Measurements from ENCODE around the gene IL18RAP.

Gene IL18RAP

DNA sequence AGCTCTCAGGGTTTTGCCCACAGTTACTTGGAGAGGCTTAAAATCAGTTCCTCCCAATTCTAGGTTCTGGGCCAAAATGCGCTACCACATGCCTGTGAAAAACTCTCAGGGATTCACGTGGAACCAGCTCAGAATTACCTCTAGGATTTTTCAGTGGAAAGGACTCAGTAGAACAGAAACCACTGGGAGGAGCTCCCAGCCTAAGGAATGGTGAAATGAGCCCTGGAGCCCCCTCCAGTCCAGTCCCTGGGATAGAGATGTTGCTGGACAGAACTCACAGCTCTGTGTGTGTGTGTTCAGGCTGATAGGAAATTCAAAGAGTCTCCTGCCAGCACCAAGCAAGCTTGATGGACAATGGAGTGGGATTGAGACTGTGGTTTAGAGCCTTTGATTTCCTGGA lies 29.0 kb downstream of the IL18RAP start:
- TF ChIP-seq, protein P1, sequence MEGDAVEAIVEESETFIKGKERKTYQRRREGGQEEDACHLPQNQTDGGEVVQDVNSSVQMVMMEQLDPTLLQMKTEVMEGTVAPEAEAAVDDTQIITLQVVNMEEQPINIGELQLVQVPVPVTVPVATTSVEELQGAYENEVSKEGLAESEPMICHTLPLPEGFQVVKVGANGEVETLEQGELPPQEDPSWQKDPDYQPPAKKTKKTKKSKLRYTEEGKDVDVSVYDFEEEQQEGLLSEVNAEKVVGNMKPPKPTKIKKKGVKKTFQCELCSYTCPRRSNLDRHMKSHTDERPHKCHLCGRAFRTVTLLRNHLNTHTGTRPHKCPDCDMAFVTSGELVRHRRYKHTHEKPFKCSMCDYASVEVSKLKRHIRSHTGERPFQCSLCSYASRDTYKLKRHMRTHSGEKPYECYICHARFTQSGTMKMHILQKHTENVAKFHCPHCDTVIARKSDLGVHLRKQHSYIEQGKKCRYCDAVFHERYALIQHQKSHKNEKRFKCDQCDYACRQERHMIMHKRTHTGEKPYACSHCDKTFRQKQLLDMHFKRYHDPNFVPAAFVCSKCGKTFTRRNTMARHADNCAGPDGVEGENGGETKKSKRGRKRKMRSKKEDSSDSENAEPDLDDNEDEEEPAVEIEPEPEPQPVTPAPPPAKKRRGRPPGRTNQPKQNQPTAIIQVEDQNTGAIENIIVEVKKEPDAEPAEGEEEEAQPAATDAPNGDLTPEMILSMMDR (IDR thresholded peaks at IDR 0.05; ENCODE audit: unreplicated experiment in 3 of 3) = no peak
- H3K27me3 Mint-ChIP-seq (ENCODE audit: low read depth) = peaks cover 4% of the 10 kb centered on the region
- no peaks in the 10 kb centered on the region for H3K36me3 Mint-ChIP-seq (ENCODE audit: low read depth)
- H3K4me1 Mint-ChIP-seq = no peaks in the 10 kb centered on the region
- H3K4me3 Mint-ChIP-seq = no peak overlapping the region
- no peak overlapping the region for H3K27ac Mint-ChIP-seq
- H3K9me3 Mint-ChIP-seq = peaks cover 16% of the 10 kb centered on the region

DNA sequence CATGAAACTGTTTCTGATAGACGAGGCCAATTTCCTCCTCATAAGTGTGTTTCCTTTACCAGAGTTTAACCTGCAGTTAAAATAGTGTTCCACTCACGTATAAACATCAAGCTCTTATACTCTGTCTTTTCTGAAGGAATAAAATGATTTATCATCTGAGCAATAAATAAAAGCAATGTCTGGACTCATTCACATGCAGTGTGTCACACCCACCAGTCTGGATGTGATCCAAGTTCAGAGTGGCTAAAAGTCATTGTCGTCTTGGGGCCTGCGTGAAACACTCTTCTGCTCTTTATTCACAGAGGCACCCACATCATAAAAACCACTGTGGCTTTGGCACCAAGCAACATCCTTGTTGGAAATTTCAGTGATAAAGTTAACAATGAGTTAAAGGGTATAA lies 30.5 kb downstream of the IL18RAP start:
- H3K9me3 Mint-ChIP-seq = peaks cover 17% of the 10 kb centered on the region
- no peak overlapping the region for H3K4me3 Mint-ChIP-seq
- TF ChIP-seq, protein P1 (IDR thresholded peaks at IDR 0.05; ENCODE audit: unreplicated experiment in 3 of 3) = no peak
- peaks cover 4% of the 10 kb centered on the region for H3K27me3 Mint-ChIP-seq (ENCODE audit: low read depth)
- H3K36me3 Mint-ChIP-seq (ENCODE audit: low read depth) = no peaks in the 10 kb centered on the region
- H3K27ac Mint-ChIP-seq = no peak overlapping the region
- no peaks in the 10 kb centered on the region for H3K4me1 Mint-ChIP-seq

DNA sequence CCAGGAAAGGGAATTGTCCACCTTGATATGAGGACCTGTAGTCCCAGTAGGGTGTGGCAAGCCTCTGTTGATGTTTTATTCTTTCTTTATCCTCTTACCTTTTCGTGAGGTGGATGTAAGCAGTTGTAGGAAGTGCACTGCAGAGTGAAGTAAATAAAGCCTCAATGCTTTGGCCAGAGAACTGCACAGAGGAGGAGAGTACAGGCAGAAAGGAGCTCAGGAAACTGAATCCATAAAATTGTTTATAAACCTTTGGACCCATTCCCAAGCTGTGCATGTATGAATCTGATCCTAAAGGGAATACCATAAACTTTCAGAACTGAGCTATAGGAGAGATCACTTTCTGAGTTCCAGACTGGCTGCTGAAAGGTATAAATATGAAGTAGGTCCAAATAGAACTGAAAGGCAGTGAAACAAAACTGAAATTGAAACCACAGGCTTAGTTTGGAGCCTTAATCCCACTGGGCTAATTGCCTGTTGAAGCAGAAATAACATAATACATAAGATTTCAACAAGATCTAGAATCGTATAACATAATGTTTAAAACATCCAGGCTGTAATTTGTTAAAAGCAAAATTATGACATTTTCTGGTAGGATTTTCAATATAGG lies 32.2 kb downstream of the IL18RAP start:
- Mint-ChIP-seq H3K9me3 (peaks cover 20% of the 10 kb centered on the region), H3K27me3 (ENCODE audit: low read depth) (no peaks in the 10 kb centered on the region), H3K4me3 (no peak overlapping the region), H3K4me1 (no peaks in the 10 kb centered on the region), H3K27ac (no peak overlapping the region), H3K36me3 (ENCODE audit: low read depth) (no peaks in the 10 kb centered on the region)
- TF ChIP-seq, protein P1 (IDR thresholded peaks at IDR 0.05; ENCODE audit: unreplicated experiment in 3 of 3) = no peak

DNA sequence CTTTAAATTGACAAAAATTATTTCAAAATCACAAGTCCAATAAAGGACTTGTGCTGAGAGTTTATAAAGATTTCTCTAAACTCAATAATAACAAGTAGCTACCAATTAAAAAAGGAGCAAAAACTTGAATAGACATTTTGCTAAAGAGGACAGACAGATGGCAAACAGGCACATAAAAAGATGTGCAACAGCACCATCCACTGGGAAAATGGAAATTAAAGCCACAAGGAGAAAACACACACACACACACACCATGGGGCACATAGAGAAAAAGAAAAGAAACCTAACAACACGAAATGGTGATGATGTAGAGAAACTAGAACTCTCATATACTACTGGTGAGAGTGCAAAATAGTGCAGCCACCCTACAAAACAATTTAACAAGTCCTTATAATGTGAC lies 37.5 kb downstream of the IL18RAP start:
- no peaks in the 10 kb centered on the region for H3K4me1 Mint-ChIP-seq
- no peaks in the 10 kb centered on the region for H3K36me3 Mint-ChIP-seq (ENCODE audit: low read depth)
- no peaks in the 10 kb centered on the region for H3K27me3 Mint-ChIP-seq (ENCODE audit: low read depth)
- TF ChIP-seq, protein P1 (IDR thresholded peaks at IDR 0.05; ENCODE audit: unreplicated experiment in 3 of 3) = no peak
- no peak overlapping the region for H3K4me3 Mint-ChIP-seq
- H3K9me3 Mint-ChIP-seq = peaks cover 11% of the 10 kb centered on the region
- H3K27ac Mint-ChIP-seq = no peak overlapping the region

DNA sequence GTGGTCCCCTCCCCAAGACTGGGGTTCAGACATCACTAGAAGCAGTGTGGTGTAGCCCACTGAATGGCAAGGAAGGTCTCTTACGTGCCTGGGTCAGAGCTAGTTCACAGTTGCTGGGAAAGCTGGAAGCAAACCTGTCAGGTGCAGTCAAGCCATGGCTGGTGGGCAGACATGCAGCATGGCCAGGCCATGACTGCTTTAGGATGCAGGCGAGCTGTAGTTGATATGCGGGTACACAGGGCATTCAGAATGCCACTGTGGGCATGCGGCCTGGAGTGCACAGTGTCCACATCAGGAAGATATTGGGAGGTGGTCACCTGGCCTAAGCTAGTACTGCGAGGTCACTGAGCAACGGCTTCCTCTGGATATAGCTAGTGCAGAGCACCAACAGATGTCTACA lies 38.2 kb downstream of the IL18RAP start:
- Mint-ChIP-seq H3K27ac (no peak overlapping the region), H3K4me1 (no peaks in the 10 kb centered on the region), H3K9me3 (peaks cover 5% of the 10 kb centered on the region), H3K27me3 (ENCODE audit: low read depth) (no peaks in the 10 kb centered on the region), H3K4me3 (no peak overlapping the region), H3K36me3 (ENCODE audit: low read depth) (no peaks in the 10 kb centered on the region)
- TF ChIP-seq, protein P1 (IDR thresholded peaks at IDR 0.05; ENCODE audit: unreplicated experiment in 3 of 3) = no peak

DNA sequence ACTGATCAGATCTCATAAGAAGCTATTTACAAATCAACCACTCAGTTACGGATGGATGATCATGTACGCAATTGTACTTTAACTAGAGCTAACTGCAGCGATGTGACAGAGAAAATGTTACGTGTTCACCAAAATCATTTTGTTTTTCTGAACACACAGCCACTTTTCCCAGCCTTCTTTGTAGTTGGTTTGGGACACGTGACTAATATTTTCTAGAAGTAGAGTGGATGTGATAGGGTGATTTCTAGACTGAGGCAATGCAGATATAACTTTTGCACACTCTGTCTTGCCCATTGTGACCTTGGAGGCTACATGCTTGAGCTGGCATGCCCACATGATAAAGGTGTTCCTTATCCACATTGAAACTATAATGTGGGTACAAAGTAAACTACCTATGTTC lies 40.2 kb downstream of the IL18RAP start:
- H3K9me3 Mint-ChIP-seq = peaks cover 2% of the 10 kb centered on the region
- TF ChIP-seq, protein P1 (IDR thresholded peaks at IDR 0.05; ENCODE audit: unreplicated experiment in 3 of 3) = no peak
- H3K4me1 Mint-ChIP-seq = no peaks in the 10 kb centered on the region
- H3K27ac Mint-ChIP-seq = no peak overlapping the region
- H3K27me3 Mint-ChIP-seq (ENCODE audit: low read depth) = no peaks in the 10 kb centered on the region
- H3K4me3 Mint-ChIP-seq = no peak overlapping the region
- no peaks in the 10 kb centered on the region for H3K36me3 Mint-ChIP-seq (ENCODE audit: low read depth)
